Eye (tissue), 1 donor: ENCODE results near the gene JAM2.
"Not testable (repeated sequence)": the region's sequence is repeated elsewhere in the genome, so short reads cannot be mapped to it uniquely, and the experiment has no call there.

ENCODE experiments used
- DNase-seq: peaks from one replicate; pipeline ENCODE4 v3.0.0-alpha.2; 2015

The JAM2 gene

GRCh38 chr21:25638660-25639550 is at the start of gene JAM2:
Gene JAM2, plus strand, starts transcription at chr21:25639258. Its CDS starts 564 bp downstream, at chr21:25639822.
- DNase-seq = peak; percentile 84

GRCh38 chr21:25589887-25590286 is 49.2 kb upstream of the JAM2 start:
- no peak for DNase-seq

GRCh38 chr21:25607151-25608043 is 31.7 kb upstream of the JAM2 start, which contains the start of gene MRPL39:
Gene MRPL39, minus strand, starts transcription at chr21:25607481. Its CDS starts 6 bp downstream, at chr21:25607475.
- peak; percentile 96 for DNase-seq

- peak; percentile 94 for DNase-seq
These were observed 30.9 kb upstream of the JAM2 start for GRCh38 chr21:25608044-25608737.

GRCh38 chr21:25614441-25614840 is 24.6 kb upstream of the JAM2 start:
- no peak for DNase-seq

- no peak for DNase-seq
These were observed 23.2 kb upstream of the JAM2 start for GRCh38 chr21:25615880-25616279.

GRCh38 chr21:25619198-25619597 is 19.9 kb upstream of the JAM2 start:
- DNase-seq = no peak

- no peak for DNase-seq
These were observed 14.5 kb upstream of the JAM2 start for GRCh38 chr21:25624511-25624910.

- no peak for DNase-seq
These were observed 14.0 kb upstream of the JAM2 start for GRCh38 chr21:25625036-25625435.

GRCh38 chr21:25625776-25626555 is 13.1 kb upstream of the JAM2 start:
- not testable (repeated sequence) for DNase-seq

- DNase-seq = peak; percentile 13
These were observed 12.3 kb upstream of the JAM2 start for GRCh38 chr21:25626757-25627156.

- DNase-seq = no peak
These were observed 6.8 kb upstream of the JAM2 start for GRCh38 chr21:25632296-25632695.

- DNase-seq = no peak
These were observed 3.7 kb upstream of the JAM2 start for GRCh38 chr21:25635310-25635709.

- DNase-seq = no peak
These were observed 2.3 kb upstream of the JAM2 start for GRCh38 chr21:25636727-25637126.

GRCh38 chr21:25637851-25638659 is 1.0 kb upstream of the JAM2 start:
- DNase-seq = peak; percentile 52

GRCh38 chr21:25639551-25640201 is 618 bp downstream of the JAM2 start:
- DNase-seq = peak; percentile 82

GRCh38 chr21:25640202-25640942 is 1.3 kb downstream of the JAM2 start:
- DNase-seq = peak; percentile 90

GRCh38 chr21:25640943-25641292 is 1.9 kb downstream of the JAM2 start:
- no peak for DNase-seq

GRCh38 chr21:25643486-25643885 is 4.4 kb downstream of the JAM2 start:
- no peak for DNase-seq

GRCh38 chr21:25646474-25646873 is 7.4 kb downstream of the JAM2 start:
- DNase-seq = peak; percentile 35
